Skeletal muscle satellite cell (primary cell): ENCODE measurements around the gene TP53I13.

ENCODE experiments used
- H3K27me3 ChIP-seq: 2 replicates; pipeline ENCODE4 v1.7.0; 2013; ENCODE audit warnings: low read length; ENCODE audit not compliant: control insufficient read depth, insufficient read depth
- H3K36me3 ChIP-seq: 2 replicates; pipeline ENCODE4 v1.7.0; 2013; ENCODE audit warnings: mild to moderate bottlenecking, control low read depth, low read length; ENCODE audit not compliant: insufficient read depth
- H3K4me1 ChIP-seq: 2 replicates; pipeline ENCODE4 v1.7.0; 2013; ENCODE audit warnings: low read length; ENCODE audit not compliant: control insufficient read depth, insufficient read depth
- H3K4me2 ChIP-seq: 2 replicates; pipeline ENCODE4 v1.7.0; 2013; ENCODE audit warnings: mild to moderate bottlenecking, low read length
- H3K4me3 ChIP-seq: 2 replicates; pipeline ENCODE4 v1.7.0; 2013; ENCODE audit warnings: low read length
- H3K9ac ChIP-seq: 2 replicates; pipeline ENCODE4 v1.7.0; 2013; ENCODE audit warnings: mild to moderate bottlenecking, low read depth, low read length, moderate library complexity
- H3K9me3 ChIP-seq: replicated peaks from 2 replicates; pipeline ENCODE4 v1.7.0; 2013; ENCODE audit warnings: mild to moderate bottlenecking, control low read depth, low read length

TP53I13 gene

DNA sequence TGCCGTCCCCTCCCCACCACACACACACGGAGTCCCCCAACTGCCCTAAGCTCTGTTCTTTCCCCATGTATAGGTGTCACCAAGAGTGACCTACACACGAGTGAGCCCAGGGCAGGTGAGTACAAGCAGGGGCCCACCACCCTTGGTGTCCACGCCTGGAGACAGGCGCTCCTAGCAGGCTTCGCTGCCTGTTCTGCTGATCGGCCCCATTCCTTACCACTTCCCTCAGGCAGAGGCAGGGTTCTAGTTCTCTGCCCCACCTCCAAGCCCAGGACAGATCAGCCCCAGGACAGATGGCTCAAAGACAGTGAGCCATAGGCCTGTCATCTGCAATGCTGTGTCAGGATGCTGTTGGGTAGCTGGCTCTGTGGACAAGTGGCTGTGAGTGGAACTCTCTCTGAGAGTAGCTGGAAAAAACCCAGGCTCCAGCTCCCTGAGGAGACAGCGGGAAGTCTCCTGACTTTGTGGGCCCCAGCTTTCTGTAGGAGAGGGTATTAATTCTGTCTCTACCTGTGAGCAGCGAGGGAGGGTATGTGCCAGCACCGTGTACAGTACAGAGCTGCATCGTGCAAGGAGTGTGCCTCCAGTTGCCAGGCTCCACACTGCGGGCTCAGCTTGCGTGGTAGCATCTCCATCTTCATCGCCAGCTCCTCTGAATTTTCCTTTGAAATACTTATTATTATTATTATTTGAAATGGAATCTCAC, 897 bp downstream of the TP53I13 start:
- peaks cover 36% of the 10 kb centered on the region for H3K4me1 ChIP-seq

DNA sequence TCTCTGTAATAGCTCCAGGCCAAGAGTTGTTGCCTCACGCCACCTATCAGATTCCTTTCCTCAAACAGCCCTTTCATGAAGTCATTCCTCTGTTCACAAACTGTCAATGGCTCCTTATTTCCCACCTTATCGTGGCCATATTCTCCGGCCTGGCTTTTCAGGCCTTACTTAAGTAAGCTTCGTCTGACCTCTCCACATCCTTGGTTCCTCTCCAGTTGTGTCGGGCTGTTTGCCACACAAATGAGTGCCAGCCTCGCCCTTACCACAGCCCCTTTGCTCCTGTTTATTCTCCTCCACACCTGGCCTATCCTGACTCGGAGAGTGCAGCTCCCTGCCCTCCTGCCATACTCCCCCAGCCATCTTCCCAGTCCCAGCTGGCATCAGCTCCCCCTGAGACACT, 2.0 kb downstream of the TP53I13 start:
- Histone ChIP-seq H3K4me1 (peaks cover 35% of the 10 kb centered on the region), H3K27me3 (no peaks in the 10 kb centered on the region), H3K9ac (no peak overlapping the region), H3K4me3 (no peak overlapping the region), H3K9me3 (no peaks in the 10 kb centered on the region), H3K4me2 (no peak overlapping the region), H3K36me3 (peaks cover 22% of the 10 kb centered on the region)

More for the DNA sequence above, 897 bp downstream of the TP53I13 start:
- Histone ChIP-seq H3K9ac (peak overlapping the region; percentile 81), H3K27me3 (no peaks in the 10 kb centered on the region), H3K4me2 (peak overlapping the region; percentile 85), H3K9me3 (no peaks in the 10 kb centered on the region), H3K36me3 (peaks cover 13% of the 10 kb centered on the region), H3K4me3 (peak overlapping the region; percentile 74)

DNA sequence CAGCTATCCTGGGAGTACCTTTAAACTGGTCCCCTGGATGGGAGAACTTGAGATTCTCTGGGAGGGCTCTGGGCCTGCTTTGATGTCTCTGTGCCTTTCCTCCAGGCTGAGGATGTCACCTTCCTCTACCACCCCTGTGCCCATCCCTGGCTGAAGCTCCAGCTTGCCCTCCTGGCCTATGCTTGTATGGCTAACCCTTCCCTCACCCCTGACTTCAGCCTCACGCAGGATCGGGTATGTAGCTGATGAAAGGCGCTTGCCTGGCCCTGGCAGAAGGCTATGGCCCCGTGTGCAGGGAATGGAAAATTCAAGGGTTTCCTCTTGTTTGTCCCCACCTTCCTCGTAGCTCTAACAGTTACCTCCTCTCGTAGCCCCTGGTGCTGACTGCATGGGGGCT, 3.0 kb downstream of the TP53I13 start:
- H3K27me3 ChIP-seq, result no peaks in the 10 kb centered on the region
- no peak overlapping the region for H3K4me2 ChIP-seq
- peaks cover 25% of the 10 kb centered on the region for H3K4me1 ChIP-seq
- H3K4me3 ChIP-seq, result no peak overlapping the region
- no peak overlapping the region for H3K9ac ChIP-seq
- H3K36me3 ChIP-seq, result peaks cover 32% of the 10 kb centered on the region
- no peaks in the 10 kb centered on the region for H3K9me3 ChIP-seq

DNA sequence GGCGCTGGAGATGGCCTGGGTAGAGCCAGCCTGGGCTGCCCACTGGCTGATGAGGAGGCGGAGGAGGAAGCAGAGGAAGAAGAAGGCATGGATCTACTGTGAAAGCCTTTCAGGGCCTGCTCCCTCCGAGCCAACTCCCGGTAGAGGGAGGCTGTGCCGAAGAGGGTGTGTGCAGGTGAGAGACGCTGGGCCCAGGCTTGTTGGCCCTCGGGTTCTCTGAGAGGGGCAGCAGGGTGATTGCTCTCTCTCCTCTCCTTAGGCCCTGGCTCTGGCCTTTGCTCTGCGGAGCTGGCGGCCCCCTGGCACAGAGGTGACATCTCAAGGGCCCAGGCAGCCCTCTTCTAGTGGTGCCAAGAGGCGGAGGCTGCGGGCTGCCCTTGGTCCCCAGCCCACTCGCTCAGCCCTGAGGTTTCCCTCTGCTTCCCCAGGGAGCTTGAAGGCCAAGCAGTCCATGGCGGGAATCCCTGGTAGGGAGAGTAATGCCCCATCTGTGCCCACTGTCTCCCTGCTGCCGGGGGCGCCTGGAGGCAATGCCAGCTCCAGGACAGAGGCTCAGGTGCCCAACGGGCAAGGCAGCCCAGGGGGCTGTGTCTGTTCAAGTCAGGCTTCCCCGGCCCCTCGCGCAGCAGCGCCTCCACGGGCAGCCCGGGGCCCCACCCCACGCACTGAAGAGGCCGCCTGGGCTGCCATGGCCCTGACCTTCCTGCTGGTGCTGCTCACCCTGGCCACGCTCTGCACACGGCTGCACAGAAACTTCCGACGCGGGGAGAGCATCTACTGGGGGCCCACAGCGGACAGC, 3.6 kb downstream of the TP53I13 start:
- H3K27me3 ChIP-seq, result no peaks in the 10 kb centered on the region
- H3K4me2 ChIP-seq, result peak overlapping the region; percentile 70
- H3K36me3 ChIP-seq, result peaks cover 38% of the 10 kb centered on the region
- H3K4me1 ChIP-seq, result peaks cover 23% of the 10 kb centered on the region
- no peak overlapping the region for H3K4me3 ChIP-seq
- peak overlapping the region; percentile 9 for H3K9ac ChIP-seq
- no peaks in the 10 kb centered on the region for H3K9me3 ChIP-seq

DNA sequence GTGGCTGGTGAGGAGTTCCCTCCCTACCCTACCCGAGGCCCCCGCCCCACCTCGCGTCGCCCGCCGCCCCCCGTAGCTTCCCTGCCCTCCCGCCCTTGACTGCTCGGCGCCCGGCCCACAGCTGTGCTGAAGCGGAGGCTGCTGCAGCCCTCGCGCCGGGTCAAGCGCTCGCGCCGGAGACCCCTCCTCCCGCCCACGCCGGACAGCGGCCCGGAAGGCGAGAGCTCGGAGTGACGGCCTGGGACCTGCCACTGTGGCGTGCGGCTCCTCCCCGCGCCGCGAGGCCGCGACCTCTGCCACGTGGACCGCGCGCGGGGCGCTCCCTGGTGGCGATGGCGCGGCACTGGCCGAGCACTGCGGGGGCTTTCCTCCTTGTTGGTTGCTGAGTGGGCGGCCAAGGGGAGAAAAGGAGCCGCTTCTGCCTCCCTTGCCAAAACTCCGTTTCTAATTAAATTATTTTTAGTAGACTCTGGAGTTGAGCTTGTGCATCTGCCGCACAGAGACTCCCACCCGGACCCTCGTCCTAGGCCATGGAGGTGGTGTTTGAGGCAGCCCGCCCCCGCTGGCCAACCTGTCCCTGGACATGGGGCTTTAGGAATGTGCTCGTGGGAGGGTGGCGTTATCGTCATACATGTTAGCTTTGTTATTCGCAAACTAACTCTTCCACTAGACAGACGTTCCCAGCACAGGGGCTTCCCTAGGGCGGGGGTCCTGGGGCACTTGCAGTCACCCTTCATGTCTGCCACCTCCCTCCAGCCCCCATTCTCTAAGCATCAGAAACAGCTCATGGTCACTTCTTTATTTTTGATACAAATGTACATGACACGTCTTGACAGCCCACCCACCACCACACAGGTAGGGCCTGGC, 4.4 kb downstream of the TP53I13 start:
- Histone ChIP-seq H3K4me2 (peak overlapping the region; percentile 70), H3K36me3 (peaks cover 45% of the 10 kb centered on the region), H3K9ac (peak overlapping the region; percentile 29), H3K4me3 (peak overlapping the region; percentile 46), H3K27me3 (no peaks in the 10 kb centered on the region), H3K9me3 (no peaks in the 10 kb centered on the region), H3K4me1 (peaks cover 31% of the 10 kb centered on the region)

DNA sequence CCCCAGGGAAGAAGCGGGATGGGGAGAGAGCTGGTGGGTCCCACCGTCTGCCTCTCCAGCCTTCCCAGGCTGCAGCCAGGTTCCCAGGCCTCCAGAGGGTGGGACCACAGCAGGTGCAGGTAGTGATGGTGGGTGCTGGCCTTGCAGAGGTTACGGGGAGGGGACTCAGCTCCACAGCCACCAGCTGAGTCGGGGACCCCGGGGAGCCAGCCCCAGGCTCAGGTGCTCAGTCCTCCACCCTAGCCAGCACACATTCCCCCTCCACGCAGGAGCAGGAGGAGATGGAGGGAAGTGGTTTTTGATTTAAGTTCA, 5.0 kb downstream of the TP53I13 start:
- no peaks in the 10 kb centered on the region for H3K9me3 ChIP-seq
- H3K4me1 ChIP-seq, result peaks cover 36% of the 10 kb centered on the region
- H3K36me3 ChIP-seq, result peaks cover 45% of the 10 kb centered on the region
- no peak overlapping the region for H3K4me3 ChIP-seq
- H3K4me2 ChIP-seq, result no peak overlapping the region
- no peaks in the 10 kb centered on the region for H3K27me3 ChIP-seq
- no peak overlapping the region for H3K9ac ChIP-seq

DNA sequence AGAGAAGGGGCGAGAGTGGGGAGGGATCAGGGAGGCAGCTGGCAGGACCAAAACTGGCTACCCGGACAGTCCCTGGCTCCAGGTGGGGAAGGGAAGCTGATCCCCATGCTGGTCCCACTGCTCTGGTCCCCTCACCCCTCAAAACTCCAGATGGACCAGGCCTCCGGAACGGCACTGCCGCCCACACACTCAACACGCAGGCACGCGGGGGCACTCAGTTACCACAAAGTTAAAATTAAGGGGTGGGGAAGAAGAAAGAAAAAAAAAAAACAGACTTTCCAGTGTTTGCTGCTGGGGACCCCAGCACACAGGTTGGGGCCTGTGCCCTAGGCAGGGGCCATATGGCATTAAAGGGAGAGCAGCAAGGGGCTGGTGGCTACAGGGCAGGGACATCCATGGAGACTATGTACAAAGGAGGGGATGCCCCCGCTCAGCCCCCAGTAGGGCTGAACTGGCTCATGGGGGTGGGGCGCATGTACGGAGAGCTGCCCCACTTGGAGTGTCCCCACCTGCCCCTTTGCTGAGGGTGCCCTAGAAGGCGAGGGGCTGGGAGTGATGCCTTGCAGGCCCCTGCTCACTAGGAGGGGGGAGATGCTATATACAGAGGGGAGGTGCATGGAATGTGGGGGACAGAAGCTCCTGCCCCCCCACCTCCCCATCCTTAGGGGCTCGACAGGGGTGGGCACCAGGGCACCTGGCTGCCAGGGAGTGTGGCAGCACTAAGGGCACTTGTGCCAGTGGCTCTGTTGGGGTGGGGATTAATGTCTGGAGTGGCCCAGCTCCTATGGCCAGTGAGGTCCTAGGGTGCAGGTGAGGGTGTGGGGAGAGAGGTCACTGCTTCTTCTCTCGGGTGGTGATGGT, 5.6 kb downstream of the TP53I13 start:
- Histone ChIP-seq H3K9me3 (no peaks in the 10 kb centered on the region), H3K9ac (no peak overlapping the region), H3K27me3 (no peaks in the 10 kb centered on the region), H3K4me1 (peaks cover 34% of the 10 kb centered on the region), H3K4me3 (no peak overlapping the region), H3K36me3 (peaks cover 45% of the 10 kb centered on the region), H3K4me2 (no peak overlapping the region)

DNA sequence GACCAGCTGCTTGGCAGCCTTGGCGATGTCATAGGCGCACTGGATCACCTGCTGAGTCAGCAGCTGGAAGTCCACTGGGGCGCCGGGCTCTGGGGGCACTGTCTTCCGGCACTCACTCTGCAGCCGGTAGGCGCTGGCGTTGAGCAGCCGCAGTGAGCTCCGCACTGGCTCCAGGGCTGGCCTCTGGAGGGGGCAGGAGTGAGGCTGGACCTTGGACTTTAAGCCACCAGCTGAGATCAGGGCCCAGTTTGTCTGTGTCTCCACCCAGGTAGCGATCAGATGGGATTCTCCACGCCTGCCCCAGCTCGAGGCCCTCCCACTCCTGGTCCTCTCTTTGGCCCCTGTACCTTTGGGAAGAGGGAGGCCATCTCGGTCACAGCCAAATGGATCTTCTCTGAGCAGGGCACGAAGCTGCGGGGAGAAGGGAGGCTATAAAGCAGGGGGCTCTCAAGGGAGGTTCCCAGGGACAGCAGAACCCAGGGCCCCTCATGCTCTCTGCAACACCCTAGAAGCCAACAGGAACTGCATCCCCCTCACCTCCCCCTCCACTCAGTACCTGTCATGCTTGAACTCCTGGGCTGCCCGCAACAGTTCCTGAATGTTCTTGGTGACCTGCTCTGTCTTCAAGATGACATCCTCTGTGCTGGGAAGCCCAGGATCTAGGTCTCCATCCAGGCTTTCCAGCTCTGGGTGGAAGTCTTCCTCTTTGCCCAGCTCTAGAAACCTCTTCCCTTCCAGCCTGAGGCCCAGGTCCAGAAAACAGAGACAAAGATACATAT, 6.4 kb downstream of the TP53I13 start:
- H3K4me2 ChIP-seq, result no peak overlapping the region
- peaks cover 28% of the 10 kb centered on the region for H3K4me1 ChIP-seq
- no peaks in the 10 kb centered on the region for H3K27me3 ChIP-seq
- no peaks in the 10 kb centered on the region for H3K9me3 ChIP-seq
- no peak overlapping the region for H3K4me3 ChIP-seq
- no peak overlapping the region for H3K9ac ChIP-seq
- peaks cover 48% of the 10 kb centered on the region for H3K36me3 ChIP-seq

DNA sequence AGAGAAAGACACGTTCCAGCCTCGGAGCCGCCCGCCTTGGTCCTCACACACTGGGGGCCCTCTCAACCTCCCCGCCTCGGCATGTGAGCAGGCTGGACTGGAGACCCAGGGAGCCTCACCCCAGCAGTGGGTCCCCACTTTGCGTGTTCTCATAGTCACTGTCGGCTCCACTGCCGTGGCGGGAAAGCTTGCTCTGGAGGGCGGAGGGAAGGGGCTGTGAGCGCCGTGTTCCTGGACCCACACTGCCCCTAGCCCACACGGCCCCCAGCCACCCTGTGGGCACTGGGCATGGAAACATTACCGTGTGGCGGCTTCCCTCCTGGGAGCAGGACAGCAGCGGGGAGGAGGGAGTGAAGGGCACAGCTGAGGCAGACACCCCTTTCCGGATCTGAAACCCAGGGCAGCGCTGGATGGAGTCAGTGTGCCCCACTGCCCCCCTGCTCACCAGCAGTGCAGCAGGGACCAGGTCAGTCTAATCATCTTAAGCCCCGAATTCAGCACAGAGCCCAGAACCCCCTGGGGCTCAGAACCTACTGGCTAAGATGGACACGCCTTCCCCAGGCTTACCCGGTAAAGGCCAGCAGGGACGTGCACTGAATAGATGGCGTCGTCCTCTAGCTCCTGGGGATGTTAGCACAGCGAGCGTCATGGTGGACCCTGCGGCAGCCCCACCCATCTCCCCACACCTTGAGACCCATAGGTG, 7.2 kb downstream of the TP53I13 start:
- Histone ChIP-seq H3K36me3 (peaks cover 50% of the 10 kb centered on the region), H3K27me3 (no peaks in the 10 kb centered on the region), H3K9ac (no peak overlapping the region), H3K9me3 (no peaks in the 10 kb centered on the region), H3K4me1 (peaks cover 28% of the 10 kb centered on the region), H3K4me3 (no peak overlapping the region), H3K4me2 (no peak overlapping the region)
